HEK293T (cell line): ENCODE measurements around the gene IGFL1.

ENCODE experiments used
- ARNT ChIP-seq: fragments of 450-650 bp; IDR thresholded peaks from 2 replicates; pipeline ENCODE4 v1.6.1; 2017; ENCODE audit warnings: mild to moderate bottlenecking
- BHLHE40 ChIP-seq: fragments of 450-650 bp; IDR thresholded peaks from 2 replicates; pipeline ENCODE4 v1.6.1; 2016; ENCODE audit warnings: mild to moderate bottlenecking, moderate library complexity, borderline replicate concordance
- ELF4 ChIP-seq: fragments of 450-650 bp; IDR thresholded peaks from 2 replicates; pipeline ENCODE4 v1.6.1; 2017; ENCODE audit warnings: antibody characterized with exemption
- FOXA1 ChIP-seq: fragments of 450-650 bp; IDR thresholded peaks from 2 replicates; pipeline ENCODE4 v1.6.1; 2016; ENCODE audit warnings: mild to moderate bottlenecking
- FOXK2 ChIP-seq: fragments of 450-650 bp; IDR thresholded peaks from 2 replicates; pipeline ENCODE4 v1.6.1; 2016; ENCODE audit warnings: mild to moderate bottlenecking
- FOXM1 ChIP-seq: fragments of 450-650 bp; IDR thresholded peaks from 2 replicates; pipeline ENCODE4 v1.6.1; 2017; ENCODE audit warnings: mild to moderate bottlenecking, borderline replicate concordance
- HDGF ChIP-seq: fragments of 450-650 bp; IDR thresholded peaks from 2 replicates; pipeline ENCODE4 v1.6.1; 2017; ENCODE audit warnings: antibody characterized with exemption, borderline replicate concordance
- NFRKB ChIP-seq: fragments of 450-650 bp; IDR thresholded peaks from 2 replicates; pipeline ENCODE4 v1.6.1; 2016; ENCODE audit warnings: mild to moderate bottlenecking, moderate library complexity
- SP1 ChIP-seq: fragments of 450-650 bp; IDR thresholded peaks from 2 replicates; pipeline ENCODE4 v1.6.1; 2017
- TARDBP ChIP-seq: fragments of 450-650 bp; IDR thresholded peaks from 2 replicates; pipeline ENCODE4 v1.6.1; 2016
- ZNF384 ChIP-seq: fragments of 450-650 bp; IDR thresholded peaks from 2 replicates; pipeline ENCODE4 v1.6.1; 2016
- TF ChIP-seq, protein P1 (sequence below): fragments of 450-650 bp; IDR thresholded peaks from 2 replicates; pipeline ENCODE4 v1.6.1; 2016

DNA sequence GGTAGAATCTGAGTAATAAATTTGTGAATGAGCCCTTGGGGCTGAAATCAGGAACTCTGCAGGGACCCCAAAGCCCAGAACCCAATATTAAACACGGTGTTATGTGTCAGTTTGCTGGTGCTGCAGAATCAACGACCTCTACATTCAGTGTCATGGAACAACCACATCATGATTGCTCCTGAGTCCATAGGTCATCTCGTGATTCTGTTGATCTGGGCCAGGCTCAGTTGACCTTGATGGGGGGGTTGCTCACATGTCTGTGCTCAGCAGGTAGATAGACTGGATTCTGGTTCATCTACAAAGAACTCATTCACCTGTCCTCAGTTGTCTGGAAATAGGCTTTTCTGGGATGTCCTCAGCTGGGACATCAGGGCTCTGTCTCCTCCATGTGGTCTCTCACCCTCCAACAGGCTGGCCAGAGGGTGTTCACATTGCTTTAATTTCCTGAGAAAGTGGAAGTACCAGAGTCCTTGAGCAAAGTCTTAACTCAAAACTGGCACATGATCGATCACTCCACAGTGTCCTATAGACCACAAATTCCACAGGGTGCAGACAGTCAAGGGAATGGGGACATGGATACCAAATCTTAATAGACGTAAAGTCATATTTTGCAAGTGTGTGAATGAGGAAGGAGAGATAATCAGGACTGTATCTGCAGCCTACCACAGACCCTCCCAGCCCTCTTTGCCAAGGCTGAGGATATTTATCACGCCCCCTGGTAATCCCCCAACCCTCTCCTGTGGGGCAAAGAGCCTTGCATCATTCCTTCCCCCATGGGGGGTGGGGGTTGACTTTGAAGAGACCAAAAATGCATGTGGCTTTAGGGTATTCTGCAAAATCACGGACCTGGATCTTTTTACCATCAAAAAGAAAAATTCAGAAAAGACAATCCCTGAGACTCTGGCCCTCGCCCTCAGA is 39.3 kb upstream of the IGFL1 start:
- no peak for TF ChIP-seq FOXK2
- TF ChIP-seq, protein P1, sequence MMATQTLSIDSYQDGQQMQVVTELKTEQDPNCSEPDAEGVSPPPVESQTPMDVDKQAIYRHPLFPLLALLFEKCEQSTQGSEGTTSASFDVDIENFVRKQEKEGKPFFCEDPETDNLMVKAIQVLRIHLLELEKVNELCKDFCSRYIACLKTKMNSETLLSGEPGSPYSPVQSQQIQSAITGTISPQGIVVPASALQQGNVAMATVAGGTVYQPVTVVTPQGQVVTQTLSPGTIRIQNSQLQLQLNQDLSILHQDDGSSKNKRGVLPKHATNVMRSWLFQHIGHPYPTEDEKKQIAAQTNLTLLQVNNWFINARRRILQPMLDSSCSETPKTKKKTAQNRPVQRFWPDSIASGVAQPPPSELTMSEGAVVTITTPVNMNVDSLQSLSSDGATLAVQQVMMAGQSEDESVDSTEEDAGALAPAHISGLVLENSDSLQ = no peak
- no peak for TF ChIP-seq SP1
- TF ChIP-seq TARDBP = no peak
- TF ChIP-seq ELF4 = no peak
- no peak for TF ChIP-seq ARNT
- TF ChIP-seq NFRKB = no peak
- TF ChIP-seq FOXA1 = no peak
- no peak for TF ChIP-seq HDGF
- no peak for TF ChIP-seq ZNF384
- TF ChIP-seq FOXM1 = no peak
- TF ChIP-seq BHLHE40 = no peak
